ENCODE results near the gene SPEF1.

The SPEF1 gene

GRCh38 chr20:3767427-3768341 is 13.6 kb downstream of the SPEF1 start, which contains the start of gene ADISSP:
Gene ADISSP, minus strand, starts transcription at chr20:3767753. Its CDS starts 7,653 bp downstream, at chr20:3760100.
- peak; percentile 93 to 95 for DNase-seq (ENCODE audit: low read depth in 1 of 2, low spot score in 1 of 2)

GRCh38 chr20:3767110-3767426 is 14.2 kb downstream of the SPEF1 start:
- no peak for DNase-seq (ENCODE audit: low read depth in 1 of 2, low spot score in 1 of 2)

- no peak for DNase-seq (ENCODE audit: low read depth in 1 of 2, low spot score in 1 of 2)
Observed at GRCh38 chr20:3766422-3767109, 14.7 kb downstream of the SPEF1 start.

GRCh38 chr20:3765171-3765882 is 15.9 kb downstream of the SPEF1 start:
- DNase-seq (ENCODE audit: low read depth in 1 of 2, low spot score in 1 of 2): no peak

GRCh38 chr20:3764659-3765058 is 16.6 kb downstream of the SPEF1 start:
- no peak for DNase-seq (ENCODE audit: low read depth in 1 of 2, low spot score in 1 of 2)

GRCh38 chr20:3763671-3764601 is 17.3 kb downstream of the SPEF1 start:
- no peak for DNase-seq (ENCODE audit: low read depth in 1 of 2, low spot score in 1 of 2)

GRCh38 chr20:3760655-3761348 is 20.4 kb downstream of the SPEF1 start:
- no peak for DNase-seq (ENCODE audit: low read depth in 1 of 2, low spot score in 1 of 2)

- DNase-seq (ENCODE audit: low read depth in 1 of 2, low spot score in 1 of 2): no peak
Observed at GRCh38 chr20:3759884-3760283, 21.4 kb downstream of the SPEF1 start.

GRCh38 chr20:3759316-3759823 is 21.9 kb downstream of the SPEF1 start:
- DNase-seq (ENCODE audit: low read depth in 1 of 2, low spot score in 1 of 2): no peak

- no peak for DNase-seq (ENCODE audit: low read depth in 1 of 2, low spot score in 1 of 2)
Observed at GRCh38 chr20:3758566-3758965, 22.7 kb downstream of the SPEF1 start.

GRCh38 chr20:3757268-3757667 is 24.0 kb downstream of the SPEF1 start:
- DNase-seq (ENCODE audit: low read depth in 1 of 2, low spot score in 1 of 2): no peak

GRCh38 chr20:3755814-3756480 is 25.3 kb downstream of the SPEF1 start:
- DNase-seq (ENCODE audit: low read depth in 1 of 2, low spot score in 1 of 2): no peak

GRCh38 chr20:3755269-3755668 is 26.0 kb downstream of the SPEF1 start:
- DNase-seq (ENCODE audit: low read depth in 1 of 2, low spot score in 1 of 2): no peak

GRCh38 chr20:3754276-3754630 is 27.0 kb downstream of the SPEF1 start:
- DNase-seq (ENCODE audit: low read depth in 1 of 2, low spot score in 1 of 2): no peak

GRCh38 chr20:3753501-3754275 is 27.6 kb downstream of the SPEF1 start:
- no peak for DNase-seq (ENCODE audit: low read depth in 1 of 2, low spot score in 1 of 2)

- peak in 1 of 2 donors; percentile 20 for DNase-seq (ENCODE audit: low read depth in 1 of 2, low spot score in 1 of 2)
Observed at GRCh38 chr20:3753098-3753497, 28.1 kb downstream of the SPEF1 start.

GRCh38 chr20:3752386-3752759 is 28.9 kb downstream of the SPEF1 start:
- no peak for DNase-seq (ENCODE audit: low read depth in 1 of 2, low spot score in 1 of 2)

GRCh38 chr20:3751675-3752385 is 29.4 kb downstream of the SPEF1 start:
- peak; percentile 20 to 42 for DNase-seq (ENCODE audit: low read depth in 1 of 2, low spot score in 1 of 2)

All from stimulated activated CD4-positive, alpha-beta T cell treated with anti-CD3 and anti-CD28 coated beads, Interleukin-15, amount 100 ng/mL, for 1 hour (primary cell).